Ovary (tissue), 3 donors: ENCODE measurements around the gene NEMP2.
A peak's percentile ranks its signal among the peaks of the same experiment; 100 is the strongest.

ENCODE experiments used
- CTCF ChIP-seq, 3 donors: fragments of 450-650 bp in 2 of 3; fragments of 200-600 bp in 1 of 3; IDR thresholded peaks; one replicate each; pipeline versions ENCODE4 v1.5.1 to v1.8.0; 2016 to 2022; ENCODE audit warnings: antibody characterized with exemption in 3 of 3, mild to moderate bottlenecking in 1 of 3
- POLR2A ChIP-seq: fragments of 450-650 bp; IDR thresholded peaks from one replicate; pipeline ENCODE4 v1.6.1; 2017; ENCODE audit warnings: antibody characterized with exemption, mild to moderate bottlenecking, moderate library complexity
- donor health status: DM: no; HTN: no; CAD: no.

- TF ChIP-seq CTCF (IDR thresholded peaks at IDR 0.05): peak in 1 of 3 donors; percentile 24
- TF ChIP-seq POLR2A: peak; percentile 46
Measured at GRCh38 chr2:190534310-190535120, at the start of gene NEMP2.
